Smooth muscle cell of the brain vasculature (primary cell): ENCODE data around the gene FCN3.
"Not testable (repeated sequence)": the region's sequence is repeated elsewhere in the genome, so short reads cannot be mapped to it uniquely, and the experiment has no call there.

ENCODE experiments used
- DNase-seq: peaks from one replicate; pipeline ENCODE4 v3.0.0-alpha.2; 2012; ENCODE audit warnings: low read depth, low spot score

Gene FCN3

GRCh38 chr1:27399251-27400025 lies 24.8 kb upstream of the FCN3 start:
- DNase-seq, result no peak

GRCh38 chr1:27398405-27399149 lies 24.0 kb upstream of the FCN3 start:
- no peak for DNase-seq

GRCh38 chr1:27397749-27398148 lies 23.1 kb upstream of the FCN3 start:
- DNase-seq, result no peak

GRCh38 chr1:27397110-27397509 lies 22.5 kb upstream of the FCN3 start:
- no peak for DNase-seq

- no peak for DNase-seq
Observed at GRCh38 chr1:27395441-27396195, 21.0 kb upstream of the FCN3 start.

- no peak for DNase-seq
Observed at GRCh38 chr1:27394925-27395324, 20.3 kb upstream of the FCN3 start.

- no peak for DNase-seq
Observed at GRCh38 chr1:27394282-27394658, 19.6 kb upstream of the FCN3 start.

GRCh38 chr1:27393641-27394281 lies 19.1 kb upstream of the FCN3 start:
- DNase-seq, result no peak

- DNase-seq, result no peak
Observed at GRCh38 chr1:27392778-27393635, 18.4 kb upstream of the FCN3 start.

- peak; percentile 70 for DNase-seq
Observed at GRCh38 chr1:27392096-27392777, 17.6 kb upstream of the FCN3 start, which contains the start of gene GPR3. Gene GPR3 (plus strand): TSS chr1:27392622. CDS start chr1:27393799, 1,177 bp downstream.

- DNase-seq, result no peak
Observed at GRCh38 chr1:27391511-27392095, 17.0 kb upstream of the FCN3 start.

- no peak for DNase-seq
Observed at GRCh38 chr1:27388337-27389005, 13.8 kb upstream of the FCN3 start.

- not testable (repeated sequence) for DNase-seq
Observed at GRCh38 chr1:27384797-27385196, 10.2 kb upstream of the FCN3 start.

- no peak for DNase-seq
Observed at GRCh38 chr1:27383661-27384060, 9.0 kb upstream of the FCN3 start.

- no peak for DNase-seq
Observed at GRCh38 chr1:27383039-27383605, 8.5 kb upstream of the FCN3 start, which contains the start of gene CD164L2. Gene CD164L2 (minus strand): TSS chr1:27383333. CDS start chr1:27383239, 94 bp downstream.

GRCh38 chr1:27381969-27382762 lies 7.5 kb upstream of the FCN3 start:
- no peak for DNase-seq

GRCh38 chr1:27380766-27381733 lies 6.4 kb upstream of the FCN3 start:
- no peak for DNase-seq
